Amniotic epithelial cell (primary cell): ENCODE data around the gene FAM83E.
A peak's percentile ranks its signal among the peaks of the same experiment; 100 is the strongest.

Experiments
- DNase-seq: peaks from one replicate; pipeline ENCODE4 v3.0.0-alpha.2; 2010; ENCODE audit warnings: low read depth

FAM83E gene

GRCh38 chr19:48575931-48576622, 38.8 kb downstream of the FAM83E start:
- DNase-seq, result no peak

GRCh38 chr19:48573163-48573505, 41.7 kb downstream of the FAM83E start:
- DNase-seq, result no peak

GRCh38 chr19:48571378-48572162, 43.3 kb downstream of the FAM83E start:
- DNase-seq, result no peak

DNA sequence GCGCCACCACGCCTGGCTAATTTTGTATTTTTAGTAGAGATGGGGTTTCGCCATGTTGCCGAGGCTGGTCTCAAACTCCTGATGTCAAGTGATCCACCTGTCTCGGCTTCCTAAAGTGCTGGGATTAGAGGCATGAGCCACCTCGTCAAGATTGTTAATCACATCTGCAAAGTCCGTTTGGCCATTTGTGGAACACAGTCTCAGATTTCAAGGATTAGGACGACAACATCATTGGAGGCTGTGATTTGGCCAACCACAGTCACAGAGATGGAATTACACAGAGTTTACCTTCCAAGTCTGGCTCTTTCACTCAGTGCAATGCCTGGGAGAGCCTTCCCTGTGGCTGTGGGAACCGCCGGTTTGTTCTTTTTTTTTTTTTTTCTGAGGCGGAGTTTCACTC, 45.1 kb downstream of the FAM83E start:
- DNase-seq, result no peak

- peak; percentile 87 for DNase-seq
Observed at GRCh38 chr19:48568345-48568886, 46.5 kb downstream of the FAM83E start.

DNA sequence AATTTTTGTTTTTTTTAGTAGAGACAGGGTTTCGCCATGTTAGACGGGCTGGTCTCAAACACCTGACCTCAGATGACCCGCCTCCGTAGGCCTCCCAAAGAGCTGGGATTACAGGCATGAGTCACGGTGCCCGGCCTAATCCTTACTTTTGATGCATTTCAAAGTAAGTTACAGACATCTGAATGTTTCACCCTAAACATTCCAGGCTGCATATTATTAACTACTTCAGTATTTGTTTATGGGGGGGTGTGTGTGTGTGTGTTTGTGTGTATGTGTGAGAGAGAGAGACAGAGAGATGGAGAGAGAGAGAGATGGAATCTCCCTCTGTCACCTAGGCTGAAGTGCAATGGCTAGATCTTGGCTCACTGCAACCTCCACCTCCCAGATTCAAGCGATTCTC, 49.8 kb downstream of the FAM83E start:
- peak; percentile 91 for DNase-seq
